GM20431 (cell line): Measurements from ENCODE around the gene ALG14.

ENCODE experiments used
- in situ Hi-C: fragments of 300-500 bp; cut with MseI, MboI; formaldehyde crosslinking; loops from one replicate; pipeline ENCODE4 v1.15.0; 2020; ENCODE audit warnings: low sequenced_read_pairs; ENCODE audit not compliant: unreplicated experiment

The ALG14 gene

DNA sequence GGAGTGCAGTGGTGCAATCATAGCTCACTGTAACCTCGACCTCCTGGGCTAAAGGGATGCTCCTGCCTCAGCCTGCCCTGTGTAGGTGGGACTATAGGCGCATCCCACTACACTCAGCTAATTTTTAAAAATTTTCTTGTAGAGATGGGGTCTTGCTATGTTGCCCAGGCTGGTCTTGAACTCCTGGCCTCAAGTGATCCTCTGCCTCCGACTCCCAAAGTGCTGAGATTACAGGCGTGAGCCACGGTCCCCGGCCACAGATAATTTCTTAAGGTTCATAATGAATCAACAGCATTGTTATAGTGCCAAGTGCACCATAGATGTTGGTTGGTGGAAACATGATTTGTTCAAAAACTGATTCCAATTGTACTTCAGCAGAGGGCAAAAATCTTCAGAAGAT lies 103.6 kb downstream of the ALG14 start:
- in situ Hi-C loops, result no loop called here

- in situ Hi-C loops, result no loop called here
These were observed 106.7 kb downstream of the ALG14 start for GRCh38 chr1:94966033-94966432.

- in situ Hi-C loops, result no loop called here
These were observed 108.9 kb downstream of the ALG14 start for GRCh38 chr1:94963864-94964263.

DNA sequence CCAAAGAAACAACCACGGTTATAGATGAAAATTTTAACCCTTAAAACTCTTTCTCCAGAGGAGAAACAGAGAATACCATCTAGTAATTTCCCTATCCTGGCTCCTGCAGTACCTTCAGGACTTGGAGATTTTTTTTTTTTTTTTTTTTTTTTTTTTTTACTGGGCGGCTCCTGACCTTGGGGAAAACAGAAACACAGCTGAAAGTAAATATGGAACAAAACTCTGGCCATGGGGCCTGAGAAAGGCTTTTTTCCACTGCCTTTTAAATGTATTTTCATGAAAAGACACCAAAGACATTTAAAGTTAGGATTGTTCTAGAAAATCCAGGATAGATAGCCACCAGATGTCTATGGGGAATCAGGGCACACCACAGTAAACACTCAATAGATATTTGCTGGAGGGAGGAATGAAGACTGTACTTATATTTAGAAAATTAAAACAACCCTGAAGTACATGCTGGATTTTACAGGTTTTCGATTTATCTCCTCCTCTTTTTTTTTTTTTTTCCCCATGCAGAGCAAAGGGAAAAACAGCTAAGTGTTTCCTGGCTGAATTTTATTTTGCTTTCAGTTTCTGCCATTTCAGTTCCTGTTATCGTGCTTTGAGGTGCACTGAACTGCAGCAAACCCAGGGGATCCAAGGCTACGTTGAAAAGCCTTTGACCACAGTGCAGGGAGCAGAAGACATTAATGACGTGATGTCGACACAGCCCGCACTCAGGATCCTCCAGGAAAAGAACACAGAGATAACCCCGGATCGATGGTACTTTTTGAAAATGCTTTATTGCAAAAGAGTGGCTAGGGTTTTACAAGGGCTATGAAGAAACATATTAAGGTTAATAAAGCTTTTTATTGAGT lies 110.1 kb downstream of the ALG14 start:
- in situ Hi-C loops, result no loop called here

GRCh38 chr1:94961988-94962387 lies 110.8 kb downstream of the ALG14 start:
- in situ Hi-C loops, result no loop called here

GRCh38 chr1:94961582-94961981 lies 111.2 kb downstream of the ALG14 start:
- in situ Hi-C loops, result no loop called here

DNA sequence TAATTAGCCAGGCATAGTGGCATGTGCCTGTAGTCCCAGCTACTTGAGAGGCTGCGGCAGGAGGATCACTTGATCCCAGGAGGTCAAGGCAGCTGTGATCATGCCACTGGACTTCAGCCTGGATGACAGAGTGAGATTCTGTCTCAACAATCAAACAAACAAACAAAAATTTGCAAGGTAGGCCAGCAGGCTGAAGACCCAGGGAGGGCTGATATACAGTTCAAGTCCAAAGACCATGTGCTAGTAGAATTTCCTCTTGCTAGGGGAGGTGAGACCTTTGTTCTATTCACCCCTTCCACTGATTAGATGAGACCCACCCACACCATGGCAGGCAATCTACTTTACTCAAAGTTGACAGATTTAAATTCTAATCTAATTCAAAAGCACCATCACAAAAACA lies 114.7 kb downstream of the ALG14 start:
- in situ Hi-C loops, result no loop called here

- in situ Hi-C loops, result no loop called here
These were observed 116.8 kb downstream of the ALG14 start for GRCh38 chr1:94955767-94956632.

GRCh38 chr1:94954263-94955220 lies 118.2 kb downstream of the ALG14 start:
- in situ Hi-C loops, result no loop called here

DNA sequence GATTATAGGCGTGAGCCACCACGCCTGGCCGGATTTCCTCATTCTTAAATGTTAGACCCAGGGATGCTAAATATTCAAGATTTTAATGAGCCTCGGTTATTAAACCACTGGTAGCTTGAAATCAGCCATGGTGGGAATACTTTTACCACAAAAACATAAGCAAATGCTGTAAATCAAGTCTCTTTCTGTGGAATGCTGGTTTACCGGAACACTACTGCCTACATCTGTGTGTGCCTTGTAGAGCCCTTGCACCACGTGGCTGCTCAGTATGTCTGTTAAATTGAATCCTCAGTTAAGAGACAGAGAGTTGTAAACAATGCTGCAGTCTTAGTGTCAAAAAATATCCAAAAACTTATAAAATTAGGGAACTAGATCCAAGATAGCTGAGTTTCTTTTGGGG lies 119.0 kb downstream of the ALG14 start:
- in situ Hi-C loops, result no loop called here

GRCh38 chr1:94953107-94953506 lies 119.6 kb downstream of the ALG14 start:
- in situ Hi-C loops, result no loop called here

- in situ Hi-C loops, result no loop called here
These were observed 120.2 kb downstream of the ALG14 start for GRCh38 chr1:94952539-94952938.

DNA sequence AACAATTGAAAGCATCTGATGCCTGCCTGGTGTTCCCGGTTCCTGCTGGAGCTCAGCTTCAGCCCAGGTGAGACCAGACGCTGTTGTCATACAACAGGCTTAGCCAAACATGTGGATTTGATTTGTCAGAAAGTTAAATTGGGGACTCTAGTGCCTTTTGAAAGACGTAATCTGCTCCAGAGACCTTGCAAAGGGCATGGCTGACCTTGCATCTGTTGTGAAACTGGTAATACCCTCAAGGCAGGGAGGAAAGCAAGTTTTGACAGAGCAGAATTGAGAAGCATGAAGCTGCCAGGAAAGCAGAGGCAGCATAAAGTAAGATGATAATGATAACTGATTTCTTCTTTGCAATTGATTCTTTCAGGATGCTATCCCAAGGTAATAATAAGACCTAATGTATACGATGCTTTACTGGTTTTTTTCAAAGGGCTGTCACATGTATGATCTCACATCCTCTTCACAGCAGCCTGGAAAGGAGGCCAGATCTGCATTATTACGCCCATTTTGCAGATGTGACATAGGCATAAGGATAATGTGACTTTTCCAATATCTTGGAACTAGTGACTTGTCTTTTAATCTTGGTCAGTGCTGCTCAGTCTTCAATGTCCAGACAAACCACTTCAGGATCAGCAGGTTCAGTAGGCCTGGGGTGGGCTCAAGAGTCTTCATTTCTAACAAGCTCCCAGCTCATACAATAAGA lies 121.1 kb downstream of the ALG14 start:
- in situ Hi-C loops, result no loop called here

DNA sequence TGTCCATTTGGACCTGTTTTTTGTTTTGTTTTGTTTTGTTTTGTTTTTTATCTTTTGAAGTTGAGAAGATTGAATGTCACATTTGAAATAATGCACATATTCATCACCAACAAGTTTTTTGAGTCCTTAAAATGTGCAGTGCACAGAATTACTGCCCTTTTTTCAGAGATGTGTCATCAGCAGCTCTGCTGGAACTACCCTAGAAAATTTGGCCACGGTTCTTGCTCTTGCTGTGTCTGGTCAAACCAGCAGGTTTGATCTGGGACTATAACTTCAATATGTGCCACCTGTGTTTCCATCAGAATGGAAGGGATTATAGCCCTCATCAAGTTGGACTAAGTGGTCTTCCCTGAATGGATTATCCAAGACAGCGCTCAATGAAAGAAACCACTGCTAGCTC lies 121.7 kb downstream of the ALG14 start:
- in situ Hi-C loops, result no loop called here

DNA sequence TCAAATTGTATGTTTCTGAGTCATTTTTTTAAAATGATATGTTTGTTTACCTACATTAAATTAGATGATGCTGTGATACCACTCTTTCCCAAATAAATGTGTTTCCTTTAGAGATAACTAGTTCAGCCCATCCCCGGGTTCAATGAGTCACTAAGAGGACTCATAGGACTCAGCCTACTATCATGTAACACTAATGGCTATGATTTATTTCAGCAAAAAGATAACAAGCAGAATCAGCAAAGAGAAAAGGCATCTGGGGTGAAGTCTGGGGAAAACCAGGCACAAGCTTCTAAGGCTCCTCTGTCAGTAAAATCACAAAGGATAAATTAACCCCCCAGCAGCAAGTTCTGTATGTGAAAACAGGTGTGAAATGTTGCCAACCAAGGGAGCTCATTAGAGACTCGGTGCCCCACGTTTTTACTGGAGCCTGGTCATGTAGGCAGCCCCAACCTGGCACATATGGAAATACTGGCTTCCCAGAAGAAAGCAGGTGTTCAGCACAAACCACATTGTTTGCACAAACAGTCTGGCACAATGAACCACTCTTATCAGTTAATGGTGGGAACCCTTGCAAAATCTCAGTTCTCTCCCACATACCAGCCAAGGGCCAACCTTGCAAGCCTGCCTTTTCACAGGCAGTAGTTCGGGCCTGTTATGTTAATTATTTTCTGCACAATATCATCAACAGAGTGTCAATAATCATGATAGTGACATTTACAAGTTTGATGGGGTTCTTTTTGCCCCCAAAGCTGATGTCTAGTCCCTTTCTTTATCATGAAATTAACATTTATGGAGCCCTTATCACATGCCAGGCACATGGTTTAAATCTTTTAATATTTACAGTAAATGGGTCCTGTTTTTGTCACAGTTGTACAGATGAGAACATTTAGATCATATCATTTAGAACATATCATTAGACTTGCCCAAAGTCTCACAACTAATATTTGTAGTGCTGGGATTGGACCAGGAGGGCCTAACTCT lies 122.8 kb downstream of the ALG14 start:
- in situ Hi-C loops, result no loop called here

DNA sequence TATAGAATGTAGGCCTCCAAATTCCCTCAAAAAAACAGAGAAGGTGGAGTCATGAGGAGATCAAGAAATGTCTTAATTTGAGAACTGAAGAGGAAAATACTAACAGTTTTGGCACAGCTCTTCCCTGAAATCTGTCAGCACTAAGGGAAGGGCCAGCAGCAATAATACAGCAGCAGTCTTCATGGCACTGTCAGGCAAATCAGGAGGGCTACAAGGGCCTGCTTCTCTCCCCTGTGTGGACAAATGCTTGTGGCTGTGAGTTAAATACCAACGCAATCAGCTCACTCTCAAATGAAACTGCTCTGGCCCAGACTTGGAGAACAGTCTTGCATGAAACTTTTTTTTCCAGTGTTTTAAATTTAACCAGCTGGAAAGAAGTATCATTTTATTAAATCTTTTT lies 125.3 kb downstream of the ALG14 start:
- in situ Hi-C loops, result no loop called here

- in situ Hi-C loops, result no loop called here
These were observed 125.9 kb downstream of the ALG14 start for GRCh38 chr1:94946886-94947285.
